GM21737 (cell line): ENCODE measurements around the gene C2orf42.
"Not testable (repeated sequence)": the region's sequence is repeated elsewhere in the genome, so short reads cannot be mapped to it uniquely, and the experiment has no call there.

ENCODE experiments used
- ATAC-seq: cut with Tn5 transposase; IDR thresholded peaks from one replicate; pipeline ENCODE4 v1.9.1; 2021; ENCODE audit warnings: mild to moderate bottlenecking, moderate library complexity; ENCODE audit not compliant: unreplicated experiment

The C2orf42 gene

DNA sequence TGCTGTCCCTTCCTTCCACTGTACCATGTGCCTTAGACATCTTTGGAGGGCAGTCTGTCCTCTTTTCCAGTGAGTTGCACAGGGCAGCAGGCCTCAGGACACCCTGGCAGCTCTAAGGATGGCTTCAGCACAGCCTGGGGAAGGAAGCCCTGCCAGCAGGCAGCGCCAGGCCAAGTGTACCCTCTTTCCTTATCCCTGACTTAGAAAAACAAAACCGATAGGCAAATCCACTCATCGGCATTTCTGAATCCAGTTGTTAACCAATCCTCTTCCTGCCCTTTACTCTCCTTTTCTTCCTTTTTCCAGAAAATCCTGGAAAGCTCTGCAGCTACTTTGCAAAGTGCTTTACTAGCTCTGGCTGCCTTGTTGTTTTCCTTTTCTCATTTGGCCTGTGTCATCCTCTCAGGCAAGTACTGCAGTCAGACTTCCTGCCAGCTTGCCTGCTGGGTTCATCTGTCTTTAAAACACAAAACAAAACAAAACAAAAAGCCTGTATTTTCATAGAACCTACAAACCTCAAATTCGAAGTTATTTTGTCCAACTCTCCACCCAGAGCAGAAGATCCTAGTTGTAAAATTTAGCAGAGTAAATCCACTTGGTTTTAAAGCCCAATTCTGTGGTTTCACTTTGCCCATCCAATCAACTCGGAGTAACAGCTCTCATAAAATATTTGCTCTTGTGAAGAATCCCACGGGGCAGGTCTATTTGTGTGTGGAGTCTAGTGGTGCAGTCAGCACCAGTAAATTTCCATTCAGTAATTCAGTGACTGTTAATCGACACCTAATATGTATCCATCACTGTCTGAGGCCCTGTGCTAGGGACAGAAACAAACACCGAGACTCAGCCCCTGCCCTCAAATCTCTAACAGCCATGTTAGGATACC lies 58.3 kb downstream of the C2orf42 start:
- peak; percentile 40 for ATAC-seq

DNA sequence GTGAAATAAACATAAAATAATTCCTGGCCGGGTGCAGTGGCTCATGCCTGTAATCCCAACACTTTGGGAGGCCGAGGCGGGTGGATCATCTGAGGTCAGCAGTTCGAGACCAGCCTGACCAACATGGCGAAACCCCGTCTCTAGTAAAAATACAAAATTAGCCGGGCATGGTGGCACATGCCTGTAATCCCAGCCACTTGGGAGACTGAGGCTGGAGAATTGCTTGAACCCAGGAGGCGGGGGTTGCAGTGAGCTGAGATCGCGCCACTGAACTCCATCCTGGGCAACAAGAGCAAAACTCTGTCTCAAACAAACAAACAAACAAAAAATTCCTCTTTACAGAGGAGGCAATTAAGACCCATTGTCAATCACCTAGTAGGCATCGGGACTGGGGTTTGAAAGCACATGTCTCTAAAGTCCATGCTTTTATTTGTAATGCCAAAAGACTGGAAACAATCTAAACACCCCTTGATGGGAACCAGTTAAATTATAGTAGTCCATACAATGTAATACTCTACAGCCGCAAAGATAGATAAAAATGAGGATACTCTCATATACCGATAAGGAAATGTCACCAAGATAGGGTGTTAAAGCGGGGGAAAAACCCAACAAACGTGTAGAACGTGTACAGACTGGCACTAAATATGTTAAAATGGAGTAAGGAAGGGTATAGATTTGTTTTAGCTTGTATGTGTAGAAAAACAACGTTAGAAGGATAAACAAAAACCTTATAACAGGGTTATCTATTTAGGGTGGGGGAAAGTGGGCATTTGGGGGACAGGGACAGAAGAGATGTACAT lies 59.3 kb downstream of the C2orf42 start:
- ATAC-seq: not testable (repeated sequence)

DNA sequence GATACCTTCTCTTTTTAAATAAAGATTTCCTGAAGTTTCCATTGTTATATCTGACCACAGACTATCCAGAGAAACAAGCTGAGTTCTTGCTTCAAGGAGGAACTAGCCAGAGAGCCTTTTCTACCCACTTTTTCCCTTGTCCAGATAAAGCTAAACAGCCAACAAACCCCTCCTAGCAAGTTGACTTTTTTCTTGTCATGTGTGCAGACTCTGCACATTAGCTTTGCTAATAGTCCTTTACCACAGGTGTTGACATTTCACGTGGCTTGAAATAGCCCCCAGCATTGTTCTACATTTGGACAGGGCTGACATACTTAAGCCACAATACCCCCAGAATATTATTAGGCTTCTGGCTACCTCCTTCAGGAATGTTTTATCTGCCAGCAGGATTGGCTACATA lies 62.8 kb downstream of the C2orf42 start:
- no peak for ATAC-seq

DNA sequence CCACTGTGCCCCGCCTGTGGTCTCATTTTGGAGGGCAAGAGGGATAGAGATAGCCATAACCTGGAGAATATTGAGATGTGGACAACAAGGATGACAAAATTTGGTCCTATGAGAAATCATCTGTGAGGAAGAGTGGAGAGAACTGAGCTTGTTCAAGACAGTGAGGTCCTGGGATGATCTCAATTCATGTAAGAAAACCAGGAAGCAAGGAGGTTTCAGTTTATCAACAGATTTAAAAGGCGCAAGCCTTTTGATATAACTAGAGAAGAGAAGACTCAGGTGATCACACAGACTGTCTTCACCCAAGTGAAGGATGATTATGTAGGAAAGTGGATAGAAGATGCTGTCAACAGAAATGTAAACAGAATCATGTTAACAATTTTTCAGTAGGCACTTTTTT lies 64.4 kb downstream of the C2orf42 start:
- ATAC-seq: no peak

DNA sequence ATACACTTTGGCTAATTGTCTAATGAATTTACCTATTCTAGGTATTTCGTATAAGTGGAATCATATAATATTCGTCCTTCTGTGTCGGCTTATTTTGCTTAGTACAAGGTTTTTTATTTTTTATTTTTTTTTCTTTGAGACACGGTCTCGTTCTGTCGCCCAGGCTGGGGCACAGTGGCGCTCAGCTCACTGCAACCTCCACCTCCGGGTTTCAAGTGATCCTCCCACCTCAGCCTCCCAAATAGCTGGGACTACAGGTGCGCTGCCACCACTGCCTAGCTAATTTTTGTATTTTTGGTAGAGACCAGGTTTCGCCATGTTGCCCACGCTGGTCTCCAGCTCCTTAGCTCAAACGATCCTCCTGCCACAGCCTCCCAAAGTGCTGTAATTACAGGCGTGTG lies 65.3 kb downstream of the C2orf42 start:
- no peak for ATAC-seq

DNA sequence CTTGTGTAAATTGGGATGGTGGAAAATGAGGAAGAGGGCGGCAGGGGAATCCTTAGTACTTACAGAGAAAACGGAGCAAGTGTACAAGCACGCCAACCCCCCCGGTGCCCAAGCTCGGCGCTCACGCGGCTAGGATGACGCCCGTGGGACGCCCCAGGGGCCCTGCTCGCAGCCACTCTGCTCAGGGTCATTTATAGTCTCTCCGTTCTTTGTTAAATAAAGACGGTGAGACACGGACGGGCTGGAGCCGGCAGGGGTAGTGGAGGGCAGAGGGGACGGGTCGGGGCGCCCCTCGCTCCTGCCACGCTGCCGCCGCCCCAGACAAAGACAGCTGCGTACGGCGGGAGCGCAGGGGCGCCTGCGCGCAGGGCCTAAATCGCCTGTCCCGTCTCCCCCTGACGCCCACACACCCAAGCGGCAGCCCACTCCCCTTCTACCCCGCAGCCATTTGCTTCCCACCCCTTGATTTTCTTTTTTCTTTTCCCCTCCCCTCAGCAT lies 65.8 kb downstream of the C2orf42 start:
- ATAC-seq: peak; percentile 25

DNA sequence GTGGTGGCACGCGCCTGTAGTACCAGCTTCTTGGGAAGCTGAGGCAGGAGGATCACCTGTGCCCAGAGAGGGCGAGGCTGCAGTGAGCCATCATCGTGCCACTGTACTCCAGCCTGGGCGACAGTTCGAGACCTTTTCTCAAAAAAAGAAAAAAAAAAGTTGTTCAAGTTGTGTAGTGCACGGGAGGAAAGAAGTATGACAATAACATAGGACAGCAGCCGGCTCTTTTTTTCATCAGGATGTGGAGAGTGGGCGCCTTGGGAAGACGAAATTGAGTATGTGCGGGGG lies 67.0 kb downstream of the C2orf42 start:
- ATAC-seq: no peak

DNA sequence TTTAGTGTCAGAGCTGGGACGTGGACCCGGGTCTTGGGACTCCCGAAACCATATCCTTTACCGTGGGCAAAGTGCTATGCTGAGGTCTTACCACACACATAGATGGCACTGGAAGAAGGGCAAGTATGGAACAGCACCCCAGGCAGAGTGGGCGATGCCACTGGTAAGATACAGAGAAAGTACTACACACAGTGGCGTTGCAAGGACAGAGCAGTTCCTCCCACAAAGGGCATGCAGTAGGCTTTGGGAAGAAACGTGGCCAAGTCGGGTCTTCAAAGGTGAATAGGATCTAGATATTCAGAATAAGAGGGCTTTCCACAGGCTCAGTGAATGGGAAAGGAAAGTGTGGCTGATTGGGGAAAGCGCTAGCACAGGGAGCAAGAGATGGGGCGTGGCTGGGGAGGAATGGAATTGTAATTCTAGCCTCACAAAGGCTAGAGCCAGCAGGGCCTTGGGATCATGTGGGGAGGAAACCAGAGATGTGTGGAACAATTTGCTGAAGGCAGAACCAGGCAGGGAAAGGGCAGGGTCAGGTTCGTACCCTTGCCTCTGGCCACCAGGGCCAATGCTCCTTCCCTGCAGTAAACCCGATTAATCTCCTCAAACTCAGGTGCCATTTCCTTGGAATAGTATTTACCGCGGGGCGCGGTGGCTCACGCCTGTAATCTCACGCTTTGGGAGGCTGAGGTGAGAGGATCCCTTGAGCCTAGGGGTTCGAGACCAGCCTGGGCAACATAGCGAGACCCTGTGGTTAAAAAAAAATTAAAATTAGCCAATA lies 67.6 kb downstream of the C2orf42 start:
- ATAC-seq: no peak

DNA sequence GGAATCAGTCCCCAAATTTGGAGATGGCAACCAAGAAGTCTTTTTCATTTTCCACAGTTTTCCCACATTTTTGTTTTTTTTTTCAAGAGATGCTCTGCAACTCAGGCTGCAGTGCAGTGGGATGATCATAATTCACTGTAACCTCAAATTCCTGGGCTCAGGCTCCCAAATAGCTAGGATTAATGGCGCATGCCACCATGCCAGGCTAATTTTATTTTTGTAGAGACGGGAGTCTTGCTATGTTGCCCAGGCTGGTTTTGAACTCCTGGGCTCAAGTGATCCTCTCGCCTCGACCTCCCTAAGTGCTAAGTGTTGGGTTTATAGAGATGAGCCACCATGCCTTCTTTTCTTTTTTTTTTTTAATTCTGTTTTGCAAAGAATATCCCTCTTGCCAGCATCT lies 68.3 kb downstream of the C2orf42 start:
- ATAC-seq: no peak

DNA sequence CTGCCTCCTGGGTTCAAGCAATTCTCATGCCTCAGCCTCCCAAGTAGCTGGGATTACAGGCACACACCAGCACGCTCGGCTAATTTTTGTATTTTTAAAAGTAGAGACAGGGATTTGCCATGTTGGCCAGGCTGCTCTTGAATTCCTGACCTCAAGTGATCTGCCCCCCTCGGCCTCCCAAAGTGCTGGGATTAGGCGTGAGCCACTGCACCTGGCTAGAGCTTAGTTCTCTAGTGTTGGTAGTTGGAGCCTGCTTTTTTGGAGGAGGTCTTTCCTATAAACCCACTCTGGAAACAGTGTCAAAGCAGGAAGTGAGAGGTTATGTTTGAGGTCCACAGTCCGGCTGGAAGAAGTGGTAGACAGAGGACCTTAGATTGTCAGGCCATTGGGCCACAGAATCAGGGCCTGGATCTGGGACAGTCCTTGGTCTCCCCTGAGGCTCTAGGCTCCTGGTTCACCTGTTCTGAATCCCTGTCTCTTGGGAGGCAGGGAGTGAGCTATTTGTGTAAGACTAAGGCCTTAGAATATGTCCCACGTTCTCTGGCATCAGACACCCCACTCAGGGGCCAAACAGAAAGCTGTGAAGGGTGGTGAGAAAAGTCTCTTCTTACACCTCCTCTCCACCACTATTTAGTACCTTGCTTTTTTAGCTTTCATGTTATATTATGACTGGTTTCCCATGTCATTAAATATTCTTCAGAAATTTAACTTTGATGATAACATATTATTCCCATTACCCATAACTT lies 69.0 kb downstream of the C2orf42 start:
- no peak for ATAC-seq

DNA sequence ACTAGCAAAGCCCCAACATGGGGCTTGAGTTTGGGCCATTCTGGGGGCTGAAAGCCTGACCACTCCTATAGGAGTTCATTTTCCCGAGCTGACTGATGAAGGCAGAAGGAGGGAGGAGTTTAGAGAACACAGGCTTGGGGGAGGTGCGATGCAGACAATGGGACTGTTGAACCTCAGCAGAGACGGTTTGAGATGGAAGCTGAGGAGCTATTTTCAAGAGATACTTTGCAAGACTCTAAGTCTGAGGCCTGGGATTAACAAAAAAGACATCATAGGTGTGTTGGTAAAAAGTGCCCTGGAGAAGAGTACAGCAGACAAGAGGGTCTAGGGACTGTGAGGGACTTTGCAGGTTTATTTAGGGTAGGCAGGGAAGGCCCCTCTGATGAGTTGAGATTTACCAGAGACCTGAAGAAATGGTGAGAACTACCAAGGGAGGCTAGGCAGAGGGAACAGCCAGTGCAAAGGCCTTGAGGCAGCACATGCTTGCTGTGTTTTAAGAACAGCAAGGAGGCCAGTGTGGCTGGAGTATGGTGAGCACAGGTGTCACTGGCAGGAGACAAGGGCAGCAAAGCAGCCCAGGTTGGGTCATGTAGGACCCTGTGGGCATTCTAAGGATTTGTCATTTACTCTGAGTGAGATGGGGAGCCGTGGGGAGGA lies 71.9 kb downstream of the C2orf42 start:
- no peak for ATAC-seq

DNA sequence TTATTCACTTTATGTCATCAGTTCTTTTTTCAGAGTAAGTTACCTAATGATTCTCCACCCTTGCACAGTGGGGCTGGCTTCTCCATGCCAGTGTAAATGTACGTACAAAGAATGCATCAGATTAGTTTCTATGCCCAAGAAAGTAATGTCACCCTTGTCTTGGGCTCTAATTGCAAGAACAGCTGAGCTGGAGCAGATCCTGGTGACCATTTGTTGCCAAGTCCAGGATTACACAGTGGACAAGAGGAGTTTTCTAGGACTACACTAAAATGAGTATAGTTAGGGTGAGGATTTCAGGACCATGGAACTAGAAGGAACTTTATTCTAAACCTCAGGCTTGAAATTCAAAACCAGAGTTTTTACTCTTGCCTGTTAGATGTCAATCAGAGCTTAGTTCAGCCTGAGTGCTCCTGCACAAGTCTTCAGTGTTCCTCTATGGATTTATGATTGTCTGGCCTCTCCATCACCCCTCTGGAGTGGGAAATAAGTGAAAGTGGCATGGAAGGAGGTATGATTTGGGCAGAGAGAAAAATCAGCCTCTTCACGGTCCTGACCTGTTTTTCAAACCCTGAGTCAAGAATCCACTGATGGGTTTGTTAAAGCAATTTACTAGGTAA lies 73.8 kb downstream of the C2orf42 start:
- ATAC-seq: no peak

DNA sequence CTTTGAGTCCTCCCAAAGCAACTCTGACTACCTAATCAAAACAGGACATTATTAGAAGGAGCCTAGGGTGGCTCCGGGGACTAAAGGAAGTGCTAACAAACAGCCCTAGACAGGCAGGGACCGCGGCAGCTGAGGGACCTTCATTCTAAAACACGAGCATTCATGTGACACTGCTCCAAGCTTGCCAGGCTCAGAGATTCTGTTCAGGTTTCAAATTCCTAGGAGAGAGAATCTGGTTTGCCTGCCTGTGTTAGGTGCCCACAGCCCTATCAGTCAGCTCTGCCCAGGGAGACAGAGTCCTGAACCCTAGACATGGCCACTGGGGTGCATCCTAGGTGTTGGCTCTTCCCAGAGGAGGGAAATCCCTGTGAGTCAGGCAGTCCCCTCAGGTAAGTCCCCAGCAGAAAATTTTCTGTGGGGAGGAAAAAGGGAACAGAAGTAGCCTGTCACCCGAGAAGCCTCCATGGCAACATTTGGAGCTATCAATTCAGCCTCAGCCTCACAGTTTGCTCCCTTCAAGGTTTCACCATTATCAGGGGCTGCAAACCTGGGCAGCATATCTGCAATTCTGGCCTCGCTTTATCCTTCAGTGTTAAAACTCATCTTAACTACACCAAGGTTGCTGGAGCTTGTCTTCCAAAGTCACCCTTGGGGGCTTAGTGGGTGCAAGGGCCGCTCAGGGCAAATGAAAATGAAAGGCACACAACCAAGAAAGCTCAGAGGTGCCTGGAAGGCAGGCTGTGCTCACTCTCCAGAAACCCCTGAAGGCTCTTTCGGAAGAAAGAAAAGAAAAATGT lies 75.0 kb downstream of the C2orf42 start:
- ATAC-seq: peak; percentile 46

DNA sequence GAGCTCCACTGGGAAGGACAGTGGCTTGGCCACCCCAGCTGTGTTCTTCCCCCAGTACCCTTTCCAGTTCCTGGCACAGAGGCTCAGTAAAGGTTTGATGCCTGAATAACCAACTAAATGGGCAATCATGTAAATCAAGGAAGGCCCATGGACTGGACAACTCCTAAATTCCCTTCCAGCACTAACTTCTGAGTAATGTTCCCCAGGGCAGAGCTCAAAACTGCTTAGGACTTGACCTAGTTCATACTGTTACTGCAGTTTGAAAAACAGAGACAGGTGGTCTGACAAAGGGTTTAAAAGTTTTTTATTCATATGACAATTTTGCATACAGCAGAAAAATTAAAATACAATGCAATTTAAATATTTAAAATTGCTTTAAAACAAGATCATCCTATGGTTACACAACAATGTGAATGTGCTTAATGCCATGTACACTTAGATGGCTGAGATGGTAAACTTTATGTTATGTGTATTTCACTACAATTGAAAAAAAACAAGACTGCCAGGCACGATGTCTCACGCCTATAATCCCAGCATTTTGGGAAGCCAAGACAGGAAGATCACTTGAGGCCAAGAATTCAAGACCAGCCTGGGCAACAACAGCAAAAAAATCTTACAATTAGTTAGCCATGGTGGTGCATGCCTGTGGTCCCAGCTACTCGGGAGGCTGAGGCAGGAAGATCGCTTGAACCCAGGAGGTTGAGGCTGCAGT lies 77.3 kb downstream of the C2orf42 start:
- ATAC-seq: no peak

DNA sequence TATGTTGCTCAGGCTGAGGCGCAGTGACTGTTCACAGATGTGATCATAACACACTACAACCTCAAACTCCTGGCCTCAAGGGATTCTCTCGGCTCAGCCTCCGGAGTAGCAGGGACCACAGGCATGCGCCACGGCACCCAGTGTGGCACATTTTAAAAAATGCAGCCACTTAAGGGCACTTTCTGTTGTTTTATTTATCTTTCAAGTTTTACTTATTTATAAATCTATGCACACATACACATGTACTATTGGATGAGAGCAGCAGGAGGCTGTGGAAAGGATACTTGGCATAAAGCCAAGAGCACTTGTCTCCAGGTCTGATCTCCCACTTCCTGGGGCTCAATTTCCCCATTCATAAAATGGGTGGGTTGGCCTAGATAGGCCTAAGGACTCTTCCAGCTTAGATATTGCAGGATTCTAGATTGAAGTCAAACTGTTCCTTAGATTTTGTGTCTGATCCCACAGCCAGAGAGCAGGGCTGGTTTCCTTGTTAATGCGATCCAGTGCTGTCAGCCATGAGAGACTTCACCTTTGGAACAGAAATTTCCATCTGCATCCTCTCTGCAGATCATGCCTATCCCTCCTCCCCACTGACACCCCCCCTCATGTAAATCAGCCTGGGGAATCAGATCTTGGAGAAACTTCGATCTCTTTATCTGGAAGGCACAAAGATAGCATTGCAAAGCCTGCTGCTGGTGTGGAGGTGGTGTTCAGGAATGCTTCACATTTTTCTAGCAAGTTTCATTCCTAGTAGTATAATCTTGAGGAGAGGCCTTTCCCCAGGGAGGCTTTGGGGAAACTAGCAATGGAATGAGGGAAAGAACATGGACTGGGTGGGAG lies 78.8 kb downstream of the C2orf42 start:
- ATAC-seq: no peak

DNA sequence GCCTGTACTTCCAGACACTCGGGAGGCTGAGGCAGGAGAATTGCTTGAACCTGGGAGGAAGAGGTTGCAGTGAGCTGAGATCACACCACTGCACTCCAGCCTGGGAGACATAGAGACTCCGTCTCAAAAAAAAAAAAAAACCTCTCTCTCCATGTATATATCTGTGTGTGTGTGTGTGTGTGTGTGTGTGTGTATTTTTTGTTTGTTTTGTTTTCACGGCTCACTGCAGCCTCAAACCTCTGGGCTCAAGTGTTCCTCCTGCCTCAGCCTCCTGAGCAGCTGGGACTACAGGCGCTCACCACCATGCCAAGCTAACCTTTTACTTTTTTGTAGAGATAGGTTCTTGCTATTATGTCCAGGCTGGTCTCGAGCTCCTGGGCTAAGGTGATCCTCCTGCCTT lies 80.4 kb downstream of the C2orf42 start:
- ATAC-seq: not testable (repeated sequence)

DNA sequence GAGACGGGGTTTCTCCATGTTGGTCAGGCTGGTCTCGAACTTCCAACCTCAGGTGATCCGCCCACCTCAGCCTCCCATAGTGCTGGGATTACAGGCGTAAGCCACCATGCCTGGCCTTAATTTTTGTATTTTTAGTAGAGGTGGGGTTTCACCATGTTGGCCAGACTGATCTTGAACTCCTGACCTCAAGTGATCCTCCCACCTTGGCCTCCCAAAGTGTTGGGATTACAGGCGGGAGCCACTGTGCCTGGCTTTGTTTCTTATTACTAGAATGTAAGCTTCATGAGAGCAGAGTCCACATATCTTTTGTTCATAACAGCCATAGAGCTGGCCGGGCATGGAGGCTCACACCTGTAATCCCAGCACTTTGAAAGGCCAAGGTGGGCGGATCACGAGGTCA lies 84.7 kb downstream of the C2orf42 start:
- ATAC-seq: not testable (repeated sequence)
